Right lobe of liver (tissue), 6 donors: ENCODE data around the gene GNMT. TPM values are rescaled to one million over a fixed set of nuclear protein-coding genes. Genes with fewer than 3 reads are reported as not detected.

Experiments
- ATAC-seq, 4 donors: fragments of 200-7000 bp; cut with Tn5 transposase; one replicate each; pipeline ENCODE4 v1.9.1; 2020; ENCODE audit warnings: mild to moderate bottlenecking in 4 of 4, moderate library complexity in 4 of 4
- DNase-seq, 3 donors: peaks; one replicate each; pipeline ENCODE4 v3.0.0-alpha.2; 2020
- H3K27ac ChIP-seq, 3 donors: fragments of 200-600 bp; one replicate each; pipeline ENCODE4 v1.8.0; 2022
- H3K27me3 ChIP-seq, 2 donors: fragments of 200-600 bp; one replicate each; pipeline ENCODE4 v1.8.0; 2022
- H3K36me3 ChIP-seq, 4 donors: fragments of 200-600 bp; sonication (generic) in 1 of 4; one replicate each; pipeline versions ENCODE4 v1.5.1 to v1.8.0; 2017 to 2022; ENCODE audit warnings: control low read depth in 1 of 4
- H3K4me1 ChIP-seq, 4 donors: fragments of 200-600 bp; sonication (generic) in 1 of 4; one replicate each; pipeline versions ENCODE4 v1.5.1 to v1.8.0; 2017 to 2022; ENCODE audit warnings: control low read depth in 1 of 4
- H3K4me3 ChIP-seq, 3 donors: fragments of 200-600 bp; one replicate each; pipeline ENCODE4 v1.8.0; 2022
- H3K9me3 ChIP-seq, 4 donors: fragments of 200-600 bp; sonication (generic) in 1 of 4; one replicate each; pipeline versions ENCODE4 v1.5.1 to v1.8.0; 2017 to 2022; ENCODE audit warnings: control low read depth in 1 of 4
- CTCF ChIP-seq, 4 donors: fragments of 200-600 bp in 3 of 4; fragments of 450-650 bp in 1 of 4; IDR thresholded peaks; one replicate each; pipeline versions ENCODE4 v1.5.1 to v1.8.0; 2016 to 2022; ENCODE audit warnings: antibody characterized with exemption in 4 of 4, mild to moderate bottlenecking in 2 of 4
- POLR2A ChIP-seq: fragments of 450-650 bp; IDR thresholded peaks from one replicate; pipeline ENCODE4 v1.6.1; 2017; ENCODE audit warnings: antibody characterized with exemption, mild to moderate bottlenecking
- WGBS: methylation state at CpG from one replicate; pipeline ENCODE4 v1.1.6; 2018; ENCODE audit warnings: low coverage, low lambda C conversion rate; ENCODE audit not compliant: insufficient coverage; ENCODE audit errors: missing lambda C conversion rate; 5-methylcytosine and 5-hydroxymethylcytosine counted together
- intact Hi-C, 2 donors: fragments of 100-400 bp; cut with DNase I; formaldehyde crosslinking; loops; one replicate each; pipeline versions ENCODE4 v1.11.2 to v1.14.1; 2022
- total RNA-seq, 6 experiments: library from RNA; depleted of rRNA in 2 of 6; stranded (reverse); fragments of >200 nt in 2 of 6; fragmentation: NEBNext Ultra II Directional in 3 of 6; extraction: Animal tissue kit (Norgen Biotek cat#: 25700) in 3 of 6; gene quantifications; one replicate each; pipeline versions ENCODE4 v1.1.0 to v1.2.4, GENCODE V29; 2016 to 2023
- donor health status: DM: no; HTN: yes; CAD: no.
- donor health status: DM: no; HTN: no; CAD: no.
- donor health status: DM: no; HTN: no; CAD: no.
- donor health status: DM: no; HTN: yes; CAD: no.
- donor health status: DM: no; HTN: yes; CAD: no.

Gene GNMT
- total RNA-seq, 6 experiments from 2014 or later: 13.7 to 470 (median 107) TPM

GRCh38 chr6:43006251-43006650 lies 45.7 kb downstream of the GNMT start:
- Histone ChIP-seq H3K9me3 (no peaks in the 10 kb centered on the region), H3K4me3 (no peak overlapping the region), H3K27me3 (no peaks in the 10 kb centered on the region), H3K27ac (no peak overlapping the region), H3K36me3 (peaks cover 0 to 32% (median 2%) of the 10 kb centered on the region in 4 donors), H3K4me1 (no peaks in the 10 kb centered on the region)
- intact Hi-C loops: no loop called here
- TF ChIP-seq CTCF (IDR thresholded peaks at IDR 0.05) (no peak), POLR2A (no peak)
- DNase-seq (no peak), ATAC-seq (no peak)
- 90% methylated on average over 4 of the region's 11 CpGs for WGBS

- ATAC-seq (no peak), DNase-seq (peak in 1 of 3 donors; percentile 30)
- Histone ChIP-seq H3K27me3 (no peaks in the 10 kb centered on the region), H3K4me3 (no peak overlapping the region), H3K9me3 (no peaks in the 10 kb centered on the region), H3K36me3 (peaks cover 0 to 41% (median 2%) of the 10 kb centered on the region in 4 donors), H3K4me1 (no peaks in the 10 kb centered on the region), H3K27ac (no peak overlapping the region)
- TF ChIP-seq POLR2A (no peak), CTCF (IDR thresholded peaks at IDR 0.05) (no peak)
- 92% methylated on average over 2 of the region's 9 CpGs for WGBS
- intact Hi-C loops: no loop called here
Observed at GRCh38 chr6:43007126-43007525, 46.6 kb downstream of the GNMT start.

DNA sequence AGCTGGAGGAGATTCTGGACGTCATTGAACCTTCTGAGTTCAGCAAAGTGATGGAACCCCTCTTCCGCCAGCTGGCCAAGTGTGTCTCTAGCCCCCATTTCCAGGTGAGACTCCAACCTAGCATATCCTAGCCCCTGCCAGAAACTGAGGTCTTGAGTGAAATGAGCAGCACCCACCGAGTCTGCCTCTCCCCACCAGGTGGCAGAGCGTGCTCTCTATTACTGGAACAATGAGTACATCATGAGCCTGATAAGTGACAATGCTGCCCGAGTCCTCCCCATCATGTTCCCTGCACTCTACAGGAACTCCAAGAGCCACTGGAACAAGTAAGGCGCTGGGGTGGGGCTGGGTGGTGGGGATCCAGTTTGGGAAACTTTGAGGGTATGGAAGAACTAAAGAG lies 48.6 kb downstream of the GNMT start:
- TF ChIP-seq POLR2A (no peak), CTCF (IDR thresholded peaks at IDR 0.05) (peak; percentile 24 to 37 (median 28))
- WGBS: 49% methylated on average over 4 of the region's 6 CpGs
- ATAC-seq (no peak), DNase-seq (no peak)
- Histone ChIP-seq H3K27ac (no peak overlapping the region), H3K4me1 (peaks cover 0 to 11% (median 3%) of the 10 kb centered on the region in 4 donors), H3K27me3 (no peaks in the 10 kb centered on the region), H3K4me3 (no peak overlapping the region), H3K36me3 (peaks cover 0 to 41% (median 2%) of the 10 kb centered on the region in 4 donors), H3K9me3 (no peaks in the 10 kb centered on the region)
- intact Hi-C loops: no loop called here

GRCh38 chr6:43011207-43011606 lies 50.7 kb downstream of the GNMT start:
- ATAC-seq (no peak), DNase-seq (peak in 1 of 3 donors; percentile 43)
- Histone ChIP-seq H3K27ac (no peak overlapping the region), H3K9me3 (no peaks in the 10 kb centered on the region), H3K36me3 (peaks cover 0 to 38% (median 2%) of the 10 kb centered on the region in 4 donors), H3K4me1 (peaks cover 0 to 20% (median 7%) of the 10 kb centered on the region in 4 donors), H3K4me3 (no peak overlapping the region), H3K27me3 (no peaks in the 10 kb centered on the region)
- intact Hi-C loops: no loop called here
- no peak for TF ChIP-seq POLR2A
- no peak for TF ChIP-seq CTCF (IDR thresholded peaks at IDR 0.05)
- WGBS: 80% methylated on average over 3 of the region's 6 CpGs

DNA sequence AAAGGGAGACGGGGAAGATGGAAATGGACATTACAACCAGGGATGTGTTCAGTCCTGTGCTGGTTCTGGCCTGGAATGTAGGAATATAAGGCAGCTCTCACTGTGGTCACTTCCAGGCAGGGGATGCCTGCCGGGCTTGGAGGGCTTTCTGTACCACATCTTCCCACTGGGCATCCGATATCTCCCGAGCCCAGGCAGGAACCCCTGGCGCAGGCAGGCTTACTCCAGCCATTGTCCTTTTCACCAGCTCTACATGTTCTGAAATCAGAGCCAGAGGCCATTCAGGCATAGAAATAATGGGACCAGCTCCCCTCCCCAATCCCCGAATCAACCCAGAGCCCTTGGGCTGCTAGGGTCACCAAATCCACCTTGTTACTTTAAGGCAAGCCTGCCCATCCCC lies 51.8 kb downstream of the GNMT start:
- Histone ChIP-seq H3K9me3 (no peaks in the 10 kb centered on the region), H3K36me3 (peaks cover 0 to 36% (median 1%) of the 10 kb centered on the region in 4 donors), H3K4me1 (peaks cover 0 to 26% (median 7%) of the 10 kb centered on the region in 4 donors), H3K27ac (no peak overlapping the region), H3K27me3 (no peaks in the 10 kb centered on the region), H3K4me3 (no peak overlapping the region)
- ATAC-seq: no peak
- intact Hi-C loops: no loop called here
- 43% methylated on average over 1 of the region's 6 CpGs for WGBS
- DNase-seq: peak in 1 of 3 donors; percentile 32
- TF ChIP-seq POLR2A: no peak
- no peak for TF ChIP-seq CTCF (IDR thresholded peaks at IDR 0.05)
